OCI-LY1 (cell line): ENCODE data around the gene NEGR1.

ENCODE experiments used
- H2AFZ ChIP-seq: fragments of 200-600 bp; sonication (generic), shearing (Covaris generic); 2 replicates; pipeline ENCODE4 v1.6.0; 2014; ENCODE audit warnings: antibody characterized with exemption, mild to moderate bottlenecking, low read length
- H3F3A ChIP-seq: fragments of 200-600 bp; sonication (generic), shearing (Covaris generic); 2 replicates; pipeline ENCODE4 v1.6.0; 2014; ENCODE audit warnings: mild to moderate bottlenecking, antibody characterized with exemption, low read length, moderate library complexity; ENCODE audit not compliant: insufficient read depth
- H3K27ac ChIP-seq: fragments of 200-600 bp; sonication (generic); 2 replicates; pipeline ENCODE4 v1.5.1; 2014; ENCODE audit warnings: low read length, mixed run types, mild to moderate bottlenecking, low read depth; ENCODE audit not compliant: poor library complexity, severe bottlenecking
- H3K27me3 ChIP-seq: fragments of 200-600 bp; sonication (generic); 2 replicates; pipeline ENCODE4 v1.6.0; 2014; ENCODE audit warnings: antibody characterized with exemption, mild to moderate bottlenecking, low read length, moderate library complexity; ENCODE audit not compliant: insufficient read depth
- H3K36me3 ChIP-seq: fragments of 200-600 bp; sonication (generic); 2 replicates; pipeline ENCODE4 v1.6.1; 2014; ENCODE audit warnings: mild to moderate bottlenecking, antibody characterized with exemption, low read length, moderate library complexity, mixed read lengths; ENCODE audit not compliant: insufficient read depth
- H3K4me1 ChIP-seq: fragments of 200-600 bp; sonication (generic); 2 replicates; pipeline ENCODE4 v1.5.1; 2014; ENCODE audit warnings: mild to moderate bottlenecking, low read length, moderate library complexity; ENCODE audit not compliant: insufficient read depth, severe bottlenecking
- H3K4me2 ChIP-seq: fragments of 200-600 bp; sonication (generic), shearing (Covaris generic); 2 replicates; pipeline ENCODE4 v1.6.1; 2014; ENCODE audit warnings: low read length
- H3K4me3 ChIP-seq: fragments of 200-600 bp; sonication (generic); 2 replicates; pipeline ENCODE4 v1.5.1; 2014; ENCODE audit warnings: low read length, low read depth, mild to moderate bottlenecking, mixed read lengths; ENCODE audit not compliant: poor library complexity, severe bottlenecking
- H3K79me2 ChIP-seq: fragments of 200-600 bp; shearing (Covaris generic); 2 replicates; pipeline ENCODE4 v1.6.1; 2016; ENCODE audit warnings: mixed run types, low read length, mixed read lengths; ENCODE audit not compliant: insufficient read depth
- H3K9ac ChIP-seq: fragments of 200-600 bp; sonication (generic), shearing (Covaris generic); 2 replicates; pipeline ENCODE4 v1.6.1; 2014; ENCODE audit warnings: mild to moderate bottlenecking, low read length, mixed read lengths
- H3K9me2 ChIP-seq: fragments of 200-600 bp; sonication (generic), shearing (Covaris generic); 2 replicates; pipeline ENCODE4 v1.6.1; 2014; ENCODE audit warnings: low read depth, mild to moderate bottlenecking, low read length, mixed read lengths
- H3K9me3 ChIP-seq: fragments of 200-600 bp; shearing (Covaris generic); 2 replicates; pipeline ENCODE4 v1.6.1; 2014; ENCODE audit warnings: low read length, mixed read lengths
- H4K20me1 ChIP-seq: fragments of 200-600 bp; sonication (generic), shearing (Covaris generic); 2 replicates; pipeline ENCODE4 v1.6.0; 2016; ENCODE audit warnings: mild to moderate bottlenecking, low read length; ENCODE audit not compliant: insufficient read depth
- CTCF ChIP-seq: fragments of 200-600 bp; sonication (generic), shearing (Covaris generic); IDR thresholded peaks from 2 replicates; pipeline ENCODE4 v1.5.1; 2017; ENCODE audit warnings: mild to moderate bottlenecking, antibody characterized with exemption, low read length, moderate library complexity, mixed read lengths
- EZH2 ChIP-seq: fragments of 200-600 bp; sonication (generic), shearing (Covaris generic); IDR thresholded peaks from 2 replicates; pipeline ENCODE4 v1.8.0; 2017; ENCODE audit warnings: borderline replicate concordance, mixed run types, mild to moderate bottlenecking, antibody characterized with exemption, low read length, moderate library complexity, mixed read lengths

The NEGR1 gene

GRCh38 chr1:71695821-71696220 lies 586.5 kb downstream of the NEGR1 start:
- H3K4me2 ChIP-seq: no peak overlapping the region
- H4K20me1 ChIP-seq: no peaks in the 10 kb centered on the region
- TF ChIP-seq EZH2: no peak
- TF ChIP-seq CTCF: no peak
- no peaks in the 10 kb centered on the region for H3K36me3 ChIP-seq
- H3K79me2 ChIP-seq: no peaks in the 10 kb centered on the region
- no peaks in the 10 kb centered on the region for H3F3A ChIP-seq
- H3K4me1 ChIP-seq: no peaks in the 10 kb centered on the region
- no peaks in the 10 kb centered on the region for H3K9me2 ChIP-seq
- H3K27ac ChIP-seq: no peak overlapping the region
- no peak overlapping the region for H3K4me3 ChIP-seq
- H3K27me3 ChIP-seq: no peaks in the 10 kb centered on the region
- no peaks in the 10 kb centered on the region for H3K9me3 ChIP-seq
- no peak overlapping the region for H2AFZ ChIP-seq
- no peak overlapping the region for H3K9ac ChIP-seq

GRCh38 chr1:71695084-71695483 lies 587.3 kb downstream of the NEGR1 start:
- H3K79me2 ChIP-seq: no peaks in the 10 kb centered on the region
- H3K9me3 ChIP-seq: no peaks in the 10 kb centered on the region
- no peak for TF ChIP-seq CTCF
- no peak for TF ChIP-seq EZH2
- no peaks in the 10 kb centered on the region for H3K9me2 ChIP-seq
- no peak overlapping the region for H3K4me2 ChIP-seq
- H2AFZ ChIP-seq: no peak overlapping the region
- H4K20me1 ChIP-seq: no peaks in the 10 kb centered on the region
- H3K4me1 ChIP-seq: no peaks in the 10 kb centered on the region
- no peaks in the 10 kb centered on the region for H3K36me3 ChIP-seq
- H3F3A ChIP-seq: no peaks in the 10 kb centered on the region
- no peaks in the 10 kb centered on the region for H3K27me3 ChIP-seq
- no peak overlapping the region for H3K9ac ChIP-seq
- H3K4me3 ChIP-seq: no peak overlapping the region
- no peak overlapping the region for H3K27ac ChIP-seq

- no peak overlapping the region for H3K4me2 ChIP-seq
- TF ChIP-seq EZH2: no peak
- TF ChIP-seq CTCF: no peak
- no peaks in the 10 kb centered on the region for H3K9me3 ChIP-seq
- no peaks in the 10 kb centered on the region for H3F3A ChIP-seq
- no peaks in the 10 kb centered on the region for H3K27me3 ChIP-seq
- no peaks in the 10 kb centered on the region for H3K9me2 ChIP-seq
- no peaks in the 10 kb centered on the region for H3K36me3 ChIP-seq
- H3K4me1 ChIP-seq: no peaks in the 10 kb centered on the region
- H3K27ac ChIP-seq: no peak overlapping the region
- H3K9ac ChIP-seq: no peak overlapping the region
- H2AFZ ChIP-seq: no peak overlapping the region
- H3K79me2 ChIP-seq: no peaks in the 10 kb centered on the region
- H3K4me3 ChIP-seq: no peak overlapping the region
- no peaks in the 10 kb centered on the region for H4K20me1 ChIP-seq
Observed at GRCh38 chr1:71693581-71693980, 588.8 kb downstream of the NEGR1 start.
